Fibroblast of the aortic adventitia (primary cell): ENCODE data around the gene CRELD1. TPM values are rescaled to one million over a fixed set of nuclear protein-coding genes. Genes with fewer than 3 reads are reported as not detected.
"Not testable (repeated sequence)": the region's sequence is repeated elsewhere in the genome, so short reads cannot be mapped to it uniquely, and the experiment has no call there.

Experiments used
- DNase-seq: peaks from one replicate; pipeline ENCODE4 v3.0.0-alpha.2; 2010; ENCODE audit warnings: low read depth
- H3K4me3 ChIP-seq: 2 replicates; pipeline ENCODE4 v1.5.1; 2011; ENCODE audit warnings: low read depth, mild to moderate bottlenecking, control low read depth, low read length, moderate library complexity
- total RNA-seq: library from RNA; depleted of rRNA; stranded (reverse); fragments of >200 nt; gene quantifications from 2 replicates; pipeline ENCODE4 v1.2.3, GENCODE V29; 2012; ENCODE audit warnings: low replicate concordance
- TF ChIP-seq, protein P1 (sequence below): IDR thresholded peaks from 2 replicates; pipeline ENCODE4 v1.5.1; 2011; ENCODE audit warnings: mild to moderate bottlenecking, low read length, control low read depth, inconsistent platforms; ENCODE audit not compliant: insufficient read depth

The CRELD1 gene
- total RNA-seq, 1 donor: 7.2 TPM

DNA sequence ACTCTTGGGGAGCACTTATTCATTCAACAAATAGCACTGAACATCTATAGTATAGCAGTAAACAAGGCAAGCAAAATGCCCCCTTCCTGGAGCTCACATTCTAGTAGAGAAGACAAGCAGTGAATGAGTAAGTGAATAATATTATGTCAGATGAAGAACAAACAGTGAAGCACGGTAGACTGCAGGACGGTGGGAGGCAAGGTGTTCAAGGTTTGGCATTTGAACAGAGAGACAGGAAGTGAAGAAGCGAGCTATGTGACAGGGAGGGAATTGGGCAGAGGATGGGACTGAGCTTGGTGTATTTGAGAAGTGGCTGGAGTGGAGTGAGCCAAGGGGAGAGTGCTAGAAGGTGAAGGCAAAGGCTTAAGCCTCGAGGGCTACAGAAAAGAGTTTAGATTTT, 1.4 kb downstream of the CRELD1 start:
- no peak for DNase-seq
- TF ChIP-seq, protein P1, sequence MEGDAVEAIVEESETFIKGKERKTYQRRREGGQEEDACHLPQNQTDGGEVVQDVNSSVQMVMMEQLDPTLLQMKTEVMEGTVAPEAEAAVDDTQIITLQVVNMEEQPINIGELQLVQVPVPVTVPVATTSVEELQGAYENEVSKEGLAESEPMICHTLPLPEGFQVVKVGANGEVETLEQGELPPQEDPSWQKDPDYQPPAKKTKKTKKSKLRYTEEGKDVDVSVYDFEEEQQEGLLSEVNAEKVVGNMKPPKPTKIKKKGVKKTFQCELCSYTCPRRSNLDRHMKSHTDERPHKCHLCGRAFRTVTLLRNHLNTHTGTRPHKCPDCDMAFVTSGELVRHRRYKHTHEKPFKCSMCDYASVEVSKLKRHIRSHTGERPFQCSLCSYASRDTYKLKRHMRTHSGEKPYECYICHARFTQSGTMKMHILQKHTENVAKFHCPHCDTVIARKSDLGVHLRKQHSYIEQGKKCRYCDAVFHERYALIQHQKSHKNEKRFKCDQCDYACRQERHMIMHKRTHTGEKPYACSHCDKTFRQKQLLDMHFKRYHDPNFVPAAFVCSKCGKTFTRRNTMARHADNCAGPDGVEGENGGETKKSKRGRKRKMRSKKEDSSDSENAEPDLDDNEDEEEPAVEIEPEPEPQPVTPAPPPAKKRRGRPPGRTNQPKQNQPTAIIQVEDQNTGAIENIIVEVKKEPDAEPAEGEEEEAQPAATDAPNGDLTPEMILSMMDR: no peak

GRCh38 chr3:9935966-9936510, 2.4 kb downstream of the CRELD1 start:
- TF ChIP-seq, protein P1: no peak
- no peak overlapping the region for H3K4me3 ChIP-seq
- no peak for DNase-seq

More for the DNA sequence above, 1.4 kb downstream of the CRELD1 start:
- no peak overlapping the region for H3K4me3 ChIP-seq

DNA sequence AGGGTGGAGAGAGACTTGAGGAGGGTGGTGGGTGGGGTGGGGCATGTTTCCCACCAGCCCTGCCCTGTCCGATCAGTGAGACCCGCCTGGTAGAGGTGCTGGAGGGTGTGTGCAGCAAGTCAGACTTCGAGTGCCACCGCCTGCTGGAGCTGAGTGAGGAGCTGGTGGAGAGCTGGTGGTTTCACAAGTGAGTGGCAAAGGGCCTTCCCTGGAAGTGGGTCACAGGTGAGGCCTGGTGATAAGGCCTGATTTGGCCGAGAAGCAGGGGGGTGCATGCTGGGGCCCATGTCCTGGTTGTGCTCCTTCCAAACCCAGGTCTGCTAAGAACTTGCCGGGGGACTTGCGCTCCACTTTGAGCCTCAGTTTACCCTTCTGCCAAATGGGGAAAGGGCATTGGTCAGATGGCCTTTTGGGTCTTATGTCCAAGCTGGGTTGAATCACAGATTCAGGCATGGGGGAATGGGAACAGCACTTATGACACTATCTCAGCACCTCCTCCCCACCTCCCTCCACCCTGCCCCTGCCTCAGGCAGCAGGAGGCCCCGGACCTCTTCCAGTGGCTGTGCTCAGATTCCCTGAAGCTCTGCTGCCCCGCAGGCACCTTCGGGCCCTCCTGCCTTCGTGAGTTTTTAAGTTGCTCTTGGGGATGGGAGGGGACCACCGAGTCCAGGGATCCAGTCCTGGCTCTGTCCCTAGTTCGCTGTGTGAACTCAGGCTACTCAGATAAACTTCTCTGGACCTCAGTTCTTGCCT, 4.0 kb downstream of the CRELD1 start:
- TF ChIP-seq, protein P1: no peak
- H3K4me3 ChIP-seq: no peak overlapping the region
- no peak for DNase-seq

GRCh38 chr3:9938966-9939365, 5.3 kb downstream of the CRELD1 start:
- no peak for DNase-seq
- H3K4me3 ChIP-seq: no peak overlapping the region
- TF ChIP-seq, protein P1: no peak

DNA sequence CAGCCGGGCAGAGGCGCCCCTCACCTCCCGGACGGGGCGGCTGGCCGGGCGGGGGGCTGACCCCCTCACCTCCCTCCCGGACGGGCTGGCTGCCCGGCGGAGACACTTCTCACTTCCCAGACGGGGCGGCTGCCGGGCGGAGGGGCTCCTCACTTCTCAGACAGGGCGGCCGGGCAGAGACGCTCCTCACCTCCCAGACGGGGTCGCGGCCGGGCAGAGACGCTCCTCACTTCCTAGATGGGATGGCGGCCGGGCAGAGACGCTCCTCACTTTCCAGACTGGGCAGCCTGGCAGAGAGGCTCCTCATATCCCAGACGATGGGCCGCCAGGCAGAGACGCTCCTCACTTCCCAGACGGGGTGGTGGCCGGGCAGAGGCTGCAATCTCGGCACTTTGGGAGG, 6.3 kb downstream of the CRELD1 start:
- DNase-seq, H3K4me3 ChIP-seq: not testable (repeated sequence)

GRCh38 chr3:9940746-9941145, 7.1 kb downstream of the CRELD1 start:
- TF ChIP-seq, protein P1: no peak
- no peak overlapping the region for H3K4me3 ChIP-seq
- no peak for DNase-seq

GRCh38 chr3:9942164-9942563, 8.5 kb downstream of the CRELD1 start:
- no peak overlapping the region for H3K4me3 ChIP-seq
- DNase-seq: no peak
- TF ChIP-seq, protein P1: no peak
